ENCODE measurements around the gene C12orf57. TPM values are rescaled to one million over a fixed set of nuclear protein-coding genes. Genes with fewer than 3 reads are reported as not detected.

Gene C12orf57
- total and polyA plus RNA-seq, 2 of the 13 experiments (the other 11 are each of a cell fraction or from before 2014, with no cell fraction given) = 84.0 to 287 TPM

- no peak for ATAC-seq
- H3K9ac ChIP-seq (ENCODE audit: insufficient read depth, low read depth, low read length) = no peak overlapping the region
- FAIRE-seq = no peak
- no peaks in the 10 kb centered on the region for H4K20me1 ChIP-seq (ENCODE audit: insufficient read depth, low read length)
- ChIA-PET CTCF (ENCODE audit: low intra/inter-chr PET ratio, low total read pairs) (no interaction called here), POLR2A (interaction anchor here (8.0 kb wide), 1 partner anchor 13 kb away, joined by 180 read pairs; the partner anchor contains the start of genes C12orf57 and RNU7-1)
- H3K27ac ChIP-seq (ENCODE audit: extremely low read length, insufficient read depth, low read length) = no peak overlapping the region
- no peaks in the 10 kb centered on the region; a peak in 1 of 5 replicates for H3K36me3 ChIP-seq (replicated peaks in 1 of 2; ENCODE audit: control insufficient read depth in 1 of 2, insufficient read depth in 2 of 2, low read length in 2 of 2)
- intact Hi-C loops (cut with micrococcal nuclease; ENCODE audit: unreplicated experiment) = no loop called here
- H3K4me1 ChIP-seq (ENCODE audit: insufficient read depth, low read length) = peaks cover 28% of the 10 kb centered on the region
- no peak overlapping the region for H3K4me3 ChIP-seq (replicated peaks in 1 of 3; ENCODE audit: insufficient read depth in 1 of 3, low read depth in 2 of 3, low read length in 3 of 3)
- DNase-seq (ENCODE audit: low spot score) = no peak
- in situ Hi-C loops (cut with HindIII; ENCODE audit: extremely low pct_ligation_motif_present, low pct_unique_long_range_greater_than_20kb) = no loop called here
- no peak for TF ChIP-seq ZFP82 (CRISPR knock-in tag; IDR thresholded peaks at IDR 0.05; ENCODE audit: borderline replicate concordance)
- H3K27me3 ChIP-seq (ENCODE audit: control insufficient read depth in 1 of 2, insufficient read depth in 2 of 2, low read length in 2 of 2) = no peaks in the 10 kb centered on the region
- H3K9me3 ChIP-seq (ENCODE audit: low read length) = no peaks in the 10 kb centered on the region
- no peak overlapping the region for H2AFZ ChIP-seq (ENCODE audit: low read length)
- no peaks in the 10 kb centered on the region for H3K79me2 ChIP-seq (ENCODE audit: insufficient read depth, low read length)
- 88% methylated on average over 9 of the region's 10 CpGs for WGBS (ENCODE audit: low lambda C conversion rate)
- H3K4me2 ChIP-seq (ENCODE audit: low read depth, low read length) = no peak overlapping the region
- BruUV-seq (replicated peaks) = no TSS peak
Measured at GRCh38 chr12:6958609-6959057, 14.8 kb downstream of the C12orf57 start.

- no peak overlapping the region for H3K4me2 ChIP-seq (ENCODE audit: low read depth, low read length)
- no peaks in the 10 kb centered on the region; a peak in 1 of 5 replicates for H3K36me3 ChIP-seq (replicated peaks in 1 of 2; ENCODE audit: control insufficient read depth in 1 of 2, insufficient read depth in 2 of 2, low read length in 2 of 2)
- no peak for FAIRE-seq
- H3K27ac ChIP-seq (ENCODE audit: extremely low read length, insufficient read depth, low read length) = no peak overlapping the region
- ATAC-seq = no peak
- H2AFZ ChIP-seq (ENCODE audit: low read length) = no peak overlapping the region
- H3K9ac ChIP-seq (ENCODE audit: insufficient read depth, low read depth, low read length) = no peak overlapping the region
- H4K20me1 ChIP-seq (ENCODE audit: insufficient read depth, low read length) = no peaks in the 10 kb centered on the region
- CTCF ChIA-PET (ENCODE audit: low intra/inter-chr PET ratio, low total read pairs) = no interaction called here
- BruUV-seq (replicated peaks) = no TSS peak
- POLR2A ChIA-PET = interaction anchor here (3.4 to 8.0 kb wide), 2 partner anchors 14 to 59 kb away, joined by 16 to 180 read pairs; partner anchors contain the start of genes C12orf57, LPCAT3 and RNU7-1
- in situ Hi-C loops (cut with HindIII; ENCODE audit: extremely low pct_ligation_motif_present, low pct_unique_long_range_greater_than_20kb) = no loop called here
- H3K4me3 ChIP-seq (replicated peaks in 1 of 3; ENCODE audit: insufficient read depth in 1 of 3, low read depth in 2 of 3, low read length in 3 of 3) = no peak overlapping the region
- no peaks in the 10 kb centered on the region for H3K79me2 ChIP-seq (ENCODE audit: insufficient read depth, low read length)
- intact Hi-C loops (cut with micrococcal nuclease; ENCODE audit: unreplicated experiment) = no loop called here
- no peaks in the 10 kb centered on the region for H3K27me3 ChIP-seq (ENCODE audit: control insufficient read depth in 1 of 2, insufficient read depth in 2 of 2, low read length in 2 of 2)
- H3K9me3 ChIP-seq (ENCODE audit: low read length) = no peaks in the 10 kb centered on the region
- 87% methylated on average over 21 of the region's 24 CpGs for WGBS (ENCODE audit: low lambda C conversion rate)
- H3K4me1 ChIP-seq (ENCODE audit: insufficient read depth, low read length) = peaks cover 34% of the 10 kb centered on the region
- no peak for DNase-seq (ENCODE audit: low spot score)
- TF ChIP-seq KDM1A (CRISPR knock-in tag; IDR thresholded peaks at IDR 0.05) (no peak), ZNF605 (CRISPR knock-in tag; IDR thresholded peaks at IDR 0.05) (no peak), SIX4 (CRISPR knock-in tag; IDR thresholded peaks at IDR 0.05) (no peak), ZNF362 (CRISPR knock-in tag; IDR thresholded peaks at IDR 0.05; ENCODE audit: borderline replicate concordance) (no peak), ESRRA (CRISPR knock-in tag; IDR thresholded peaks at IDR 0.05; ENCODE audit: low read depth) (no peak), IRF9 (CRISPR knock-in tag; IDR thresholded peaks at IDR 0.05; ENCODE audit: borderline replicate concordance) (no peak), ZNF275 (CRISPR knock-in tag; IDR thresholded peaks at IDR 0.05; ENCODE audit: borderline replicate concordance) (no peak), ZNF124 (CRISPR knock-in tag; IDR thresholded peaks at IDR 0.05) (no peak), ZNF768 (CRISPR knock-in tag; IDR thresholded peaks at IDR 0.05) (no peak), ZNF276 (CRISPR knock-in tag; IDR thresholded peaks at IDR 0.05; ENCODE audit: low read depth) (no peak), ZNF232 (CRISPR knock-in tag; IDR thresholded peaks at IDR 0.05; ENCODE audit: borderline replicate concordance) (no peak)
Measured at GRCh38 chr12:6959058-6959804, 15.4 kb downstream of the C12orf57 start.
